GDM1 (cell line): ENCODE results near the gene ECEL1.

Source experiments
- DNase-seq: peaks from one replicate; lab custom pipeline; 2025; lab: John Stamatoyannopoulos, UW

The ECEL1 gene

DNA sequence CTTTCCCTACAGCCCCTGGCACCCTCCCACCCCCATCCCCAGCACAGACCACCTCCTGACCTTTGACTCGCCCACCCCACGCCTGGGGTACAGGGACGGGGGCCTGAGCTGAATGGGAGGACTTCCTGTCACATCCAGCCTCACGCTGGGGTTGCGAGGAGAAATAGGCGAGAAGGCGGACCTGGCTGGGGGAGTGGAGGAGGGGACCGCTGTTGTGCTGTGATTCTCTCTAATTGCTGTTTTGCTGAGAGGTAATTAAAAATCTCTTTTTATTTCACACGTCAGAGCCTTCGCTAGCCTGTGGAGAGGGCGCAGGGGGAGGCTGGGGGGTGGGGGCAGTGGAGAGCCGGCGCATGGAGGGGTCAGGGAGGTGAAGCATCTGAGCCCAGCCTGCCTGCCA, 9.7 kb upstream of the ECEL1 start:
- no peak for DNase-seq

GRCh38 chr2:232496501-232497270, 9.1 kb upstream of the ECEL1 start:
- no peak for DNase-seq

DNA sequence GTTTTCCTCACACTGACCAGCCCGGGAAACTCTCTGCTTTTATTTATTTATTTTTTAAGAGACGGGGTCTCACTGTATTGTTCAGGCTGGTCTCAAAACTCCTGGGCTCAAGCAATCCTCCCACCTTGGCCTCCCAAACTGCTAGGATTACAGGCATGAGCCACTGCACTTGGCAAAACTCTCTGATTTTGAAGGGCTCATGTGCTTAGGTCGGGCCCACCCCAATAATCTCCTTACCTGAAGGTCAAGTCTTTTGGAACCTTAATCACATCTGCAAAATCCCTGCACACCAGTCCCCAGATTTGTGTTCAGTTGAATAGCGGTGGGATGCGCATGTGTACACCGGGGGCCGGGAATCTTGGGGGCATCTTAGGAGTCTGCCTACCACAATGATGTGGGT, 7.7 kb upstream of the ECEL1 start:
- no peak for DNase-seq

DNA sequence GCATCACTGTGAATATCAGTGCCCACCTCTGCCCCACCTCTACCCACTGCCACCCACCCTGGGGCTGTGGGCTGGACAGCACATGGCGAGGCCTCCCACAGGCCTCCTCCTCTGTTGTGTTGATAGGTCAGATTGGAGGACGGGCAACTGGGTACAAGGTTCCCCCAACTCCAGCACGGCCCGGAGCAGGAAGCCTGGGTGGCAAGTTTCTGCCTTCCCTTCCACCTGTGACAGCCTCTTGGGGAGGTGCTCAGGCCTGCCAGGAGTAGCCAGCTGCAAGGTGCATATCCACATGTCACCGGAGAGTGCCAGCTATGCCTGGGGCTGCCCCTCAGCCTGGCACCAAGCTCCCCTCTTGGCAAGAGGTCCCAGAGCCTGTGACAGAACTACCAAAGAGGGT, 6.9 kb upstream of the ECEL1 start:
- DNase-seq: no peak

- DNase-seq: no peak
These were observed 6.3 kb upstream of the ECEL1 start for GRCh38 chr2:232493701-232494474.

- no peak for DNase-seq
These were observed 5.5 kb upstream of the ECEL1 start for GRCh38 chr2:232492963-232493700.

DNA sequence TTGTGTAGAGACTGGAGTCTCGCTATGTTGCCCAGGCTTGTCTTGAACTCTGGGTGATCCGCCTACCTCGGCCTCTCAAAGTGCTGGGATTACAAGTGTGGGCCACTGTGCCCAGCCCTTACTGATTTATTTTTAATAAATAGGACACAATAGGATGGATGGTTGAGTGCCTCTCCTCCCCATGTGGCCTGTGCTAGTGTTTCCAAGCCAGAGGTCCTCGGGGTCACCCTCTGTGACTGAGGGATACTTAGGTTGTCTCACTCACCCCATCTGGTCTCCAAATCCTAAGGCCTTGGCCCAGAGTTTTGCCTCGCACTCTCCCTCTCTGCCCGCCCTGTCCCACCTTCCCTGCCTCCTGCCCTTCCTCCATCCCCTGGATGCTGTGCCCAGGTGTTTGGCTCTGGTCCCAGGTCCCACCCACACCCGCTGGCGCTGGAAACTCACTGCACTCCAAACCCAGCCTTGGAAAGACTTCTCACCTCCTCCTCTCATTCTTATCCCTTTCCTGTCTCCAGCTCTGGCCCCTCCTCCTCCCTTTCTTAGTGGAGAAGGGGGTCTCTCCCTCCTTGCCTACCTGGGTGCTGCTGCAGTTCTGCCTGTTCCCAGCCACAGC, 4.7 kb upstream of the ECEL1 start:
- no peak for DNase-seq

- no peak for DNase-seq
These were observed 3.6 kb upstream of the ECEL1 start for GRCh38 chr2:232491139-232491780.

DNA sequence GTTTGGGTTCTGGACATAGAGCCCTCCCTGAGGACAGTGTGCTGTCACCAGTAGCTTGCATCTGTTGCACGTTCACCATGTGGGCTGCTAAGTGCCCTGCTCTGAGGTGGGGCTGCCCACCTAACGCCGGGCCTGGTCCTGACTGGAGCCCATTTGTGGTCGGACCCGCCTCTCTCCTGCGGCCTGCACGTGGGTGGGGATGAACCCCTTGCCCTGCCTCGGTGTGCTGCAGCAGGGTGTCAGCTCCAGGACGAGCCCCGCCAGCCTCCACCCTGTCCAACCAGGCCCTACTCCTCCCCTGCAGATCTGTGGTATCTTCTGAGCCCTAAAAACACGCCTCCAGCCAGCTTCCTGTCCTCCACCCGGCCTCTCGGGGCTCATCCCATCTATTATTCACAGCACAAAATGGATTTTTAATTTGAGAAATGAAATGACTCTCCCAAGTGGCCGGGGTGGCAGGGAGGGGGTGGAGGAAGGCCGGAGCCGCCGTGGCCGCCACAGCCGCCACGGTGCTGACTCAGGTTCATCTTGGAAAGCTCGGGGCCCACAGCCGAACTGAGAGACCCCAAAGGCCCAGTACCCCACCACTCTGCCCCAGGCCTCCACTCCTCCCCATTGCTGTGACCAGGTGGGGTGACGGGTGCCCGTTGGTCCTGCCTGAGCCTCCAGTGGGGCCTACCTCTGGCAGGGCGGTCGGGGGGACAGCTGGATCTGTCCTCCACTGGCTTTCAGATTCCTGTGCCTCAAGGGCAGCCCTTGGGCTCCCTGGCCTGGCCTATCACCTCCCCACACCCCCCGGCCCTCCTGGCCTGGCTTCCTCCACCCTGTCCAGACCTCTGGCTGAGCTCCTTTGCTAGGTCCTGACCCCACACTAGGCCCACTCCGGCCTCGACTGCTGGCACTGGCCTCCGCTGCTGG, 2.8 kb upstream of the ECEL1 start:
- no peak for DNase-seq

DNA sequence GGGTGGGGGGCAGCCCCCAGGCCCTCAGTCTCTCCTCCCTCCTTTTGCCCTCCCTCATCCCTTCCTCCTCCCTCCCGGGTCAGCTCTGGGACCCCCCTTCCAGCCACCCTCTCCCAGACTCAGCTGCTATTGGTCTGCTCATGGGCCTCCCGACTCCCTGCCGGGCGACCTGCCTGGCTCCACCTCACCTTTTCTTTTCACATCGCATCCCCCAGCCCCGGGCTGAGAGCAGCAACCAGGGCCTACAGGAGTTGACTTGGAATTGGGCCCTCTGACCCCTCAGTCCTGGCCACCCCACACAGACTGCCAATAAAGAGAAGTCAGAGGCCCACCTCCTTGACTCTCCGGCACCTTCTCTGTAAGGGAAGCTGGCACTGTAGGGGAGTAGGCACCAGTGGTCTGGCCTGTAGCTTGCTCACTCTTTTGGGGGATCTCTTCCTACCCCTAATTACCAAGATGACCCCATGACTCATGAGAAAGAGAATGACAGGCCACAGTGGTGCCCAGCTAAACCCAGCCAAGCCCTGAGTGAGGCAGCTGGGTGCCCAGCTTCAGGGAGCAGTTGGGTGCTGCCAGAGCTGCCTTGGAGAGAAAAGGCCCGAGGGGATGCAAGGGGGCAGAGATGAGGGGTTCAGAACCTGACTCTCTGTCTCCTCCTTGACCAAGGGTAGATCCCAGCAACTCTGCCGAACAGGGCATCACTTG, 2.0 kb upstream of the ECEL1 start:
- DNase-seq: no peak

DNA sequence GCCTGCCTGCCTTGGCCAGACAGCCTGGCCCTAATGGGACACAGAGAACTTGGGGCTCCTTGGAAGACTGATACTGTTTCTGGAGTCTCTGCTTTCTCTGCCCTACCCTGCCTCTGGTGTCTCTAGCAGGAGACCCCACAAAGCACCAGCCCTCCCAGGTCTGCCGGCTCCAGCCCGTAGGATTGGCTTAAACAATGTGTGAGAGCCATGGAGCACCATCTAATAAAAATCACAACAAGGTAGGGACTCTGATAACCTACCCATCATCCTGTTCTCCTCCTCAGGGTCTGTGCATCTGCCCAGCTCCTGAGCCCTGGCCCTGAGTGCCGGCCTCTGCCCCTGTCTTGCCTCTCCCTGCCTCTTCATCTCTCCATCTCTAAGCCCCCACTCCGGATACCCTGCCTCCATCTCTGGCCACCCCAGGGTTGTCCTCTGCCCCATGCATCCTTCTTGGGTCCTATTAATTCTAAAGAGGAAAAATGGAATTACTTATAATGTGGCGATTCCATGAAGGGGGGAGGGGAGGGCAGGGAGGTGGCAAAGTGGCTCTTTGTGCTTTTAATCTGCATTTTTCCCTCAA, 1.2 kb upstream of the ECEL1 start:
- no peak for DNase-seq

GRCh38 chr2:232488097-232488711, 570 bp upstream of the ECEL1 start:
- DNase-seq: no peak

- DNase-seq: no peak
These were observed 863 bp downstream of the ECEL1 start for GRCh38 chr2:232486558-232487384.

GRCh38 chr2:232485757-232486557, 1.7 kb downstream of the ECEL1 start:
- no peak for DNase-seq

DNA sequence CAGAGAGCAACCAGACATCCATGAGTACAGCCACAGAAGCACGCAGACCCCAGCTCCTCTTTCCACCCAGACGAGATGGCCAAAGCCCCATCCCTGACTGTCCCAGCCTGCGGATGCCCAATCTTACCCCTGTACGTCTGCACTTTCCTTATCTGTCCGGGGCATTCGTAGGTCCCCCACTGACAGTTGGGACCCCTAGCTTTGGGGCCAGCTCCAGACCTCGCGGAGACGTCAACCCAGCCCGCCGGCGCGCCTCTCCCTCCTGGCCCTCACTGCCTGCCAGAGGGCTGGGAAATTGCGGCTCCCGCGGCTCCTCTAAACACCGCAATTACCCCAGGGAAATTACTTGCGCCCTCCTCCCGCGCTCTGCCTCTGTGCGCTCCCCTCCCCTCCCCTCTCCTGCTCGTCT, 2.3 kb downstream of the ECEL1 start:
- no peak for DNase-seq

- DNase-seq: no peak
These were observed 2.8 kb downstream of the ECEL1 start for GRCh38 chr2:232484628-232485347.
